Effector memory CD8-positive, alpha-beta T cell (primary cell): ENCODE data around the gene DAG1.
"Not testable (repeated sequence)": the region's sequence is repeated elsewhere in the genome, so short reads cannot be mapped to it uniquely, and the experiment has no call there.

Experiments used
- ATAC-seq: fragments of 150-1000 bp; cut with Tn5 transposase; replicated peaks from 2 replicates; pipeline ENCODE4 v1.10.0; 2021; ENCODE audit warnings: mild to moderate bottlenecking, moderate library complexity
- DNase-seq, 3 experiments: peaks; one replicate each; pipeline ENCODE4 v3.0.0; 2021
- H3K27ac Mint-ChIP-seq, 2 donors: one replicate each; pipeline ENCODE4 v1.8.0; 2022; ENCODE audit warnings: mild to moderate bottlenecking in 2 of 2, mixed read lengths in 2 of 2, moderate library complexity in 2 of 2
- H3K27me3 Mint-ChIP-seq, 2 donors: one replicate each; pipeline ENCODE4 v1.8.0; 2022; ENCODE audit warnings: mixed read lengths in 2 of 2
- H3K36me3 Mint-ChIP-seq: one replicate; pipeline ENCODE4 v1.8.0; 2022; ENCODE audit warnings: mild to moderate bottlenecking, moderate library complexity, mixed read lengths; ENCODE audit not compliant: insufficient read depth
- H3K4me1 Mint-ChIP-seq, 2 donors: one replicate each; pipeline ENCODE4 v1.8.0; 2022; ENCODE audit warnings: low read depth in 2 of 2, mixed read lengths in 2 of 2
- H3K4me3 Mint-ChIP-seq, 2 donors: one replicate each; pipeline ENCODE4 v1.8.0; 2022; ENCODE audit warnings: mild to moderate bottlenecking in 2 of 2, mixed read lengths in 2 of 2, moderate library complexity in 2 of 2
- H3K9me3 Mint-ChIP-seq, 2 donors: one replicate each; pipeline ENCODE4 v1.8.0; 2022; ENCODE audit warnings: mixed read lengths in 2 of 2

Gene DAG1

DNA sequence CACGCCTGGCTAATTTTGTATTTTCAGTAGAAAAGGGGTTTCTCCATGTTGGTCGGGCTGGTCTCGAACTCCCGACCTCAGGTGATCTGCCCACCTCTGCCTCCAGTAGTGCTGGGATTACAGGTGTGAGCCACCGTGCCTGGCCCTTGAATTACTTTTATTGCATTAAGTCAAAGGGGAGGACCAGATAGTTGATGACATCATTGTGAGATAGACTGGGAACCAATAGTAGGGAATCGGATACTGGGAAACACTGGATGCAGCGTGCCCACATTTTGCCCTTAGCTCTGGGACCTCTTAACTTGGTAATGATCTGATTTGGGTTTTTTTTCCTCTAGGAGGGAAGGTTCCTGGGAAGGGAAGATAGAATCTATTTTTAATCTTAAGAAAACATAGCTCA is 19.2 kb downstream of the DAG1 start:
- peaks cover 36% of the 10 kb centered on the region for H3K36me3 Mint-ChIP-seq
- no peak for ATAC-seq
- no peak for DNase-seq
- no peak overlapping the region for H3K4me3 Mint-ChIP-seq
- peaks cover 2 to 17% of the 10 kb centered on the region in 2 donors for H3K4me1 Mint-ChIP-seq
- H3K9me3 Mint-ChIP-seq: no peaks in the 10 kb centered on the region
- H3K27me3 Mint-ChIP-seq: no peaks in the 10 kb centered on the region
- H3K27ac Mint-ChIP-seq: no peak overlapping the region

DNA sequence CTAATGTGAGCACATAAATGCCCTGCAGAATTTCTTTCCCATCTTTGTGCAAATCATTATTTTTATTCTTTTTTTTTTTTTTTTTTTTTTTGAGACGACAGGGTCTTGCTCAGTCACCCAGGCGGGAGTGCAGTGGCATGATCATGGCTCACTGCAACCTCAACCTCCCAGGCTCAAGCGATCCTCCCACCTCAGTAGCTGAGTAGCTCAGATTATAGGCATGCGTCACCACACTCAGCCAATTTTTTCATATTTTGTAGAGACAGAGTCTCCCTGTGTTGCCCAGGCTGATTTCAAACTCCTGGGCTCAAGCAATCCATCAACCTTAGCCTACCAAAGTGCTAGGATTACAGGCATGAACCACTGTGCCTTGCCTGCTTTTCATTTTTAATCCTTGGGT is 22.9 kb downstream of the DAG1 start:
- no peak for DNase-seq
- Mint-ChIP-seq H3K4me3 (no peak overlapping the region), H3K27ac (no peak overlapping the region), H3K4me1 (peaks cover 3 to 14% of the 10 kb centered on the region in 2 donors), H3K36me3 (peaks cover 30% of the 10 kb centered on the region), H3K9me3 (no peaks in the 10 kb centered on the region), H3K27me3 (no peaks in the 10 kb centered on the region)
- no peak for ATAC-seq

DNA sequence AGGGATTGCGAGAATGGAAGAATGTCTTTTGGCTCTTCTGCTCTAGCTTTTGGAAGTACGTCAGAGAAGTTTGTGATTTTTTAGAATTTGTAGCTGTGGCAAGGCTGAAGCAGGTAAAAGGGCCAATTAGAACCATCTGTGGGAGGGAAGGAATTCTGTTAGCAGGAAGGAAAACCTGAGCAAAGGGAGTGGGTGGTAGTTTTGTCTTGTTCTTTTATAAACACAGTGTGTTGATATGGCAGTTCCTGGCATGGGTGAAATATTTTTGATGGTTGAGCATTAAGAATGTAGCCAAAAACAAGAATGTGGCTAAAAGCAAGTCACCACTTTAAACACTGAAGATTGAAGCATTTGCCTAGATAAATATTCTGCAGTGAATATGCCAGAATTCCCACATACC is 23.8 kb downstream of the DAG1 start:
- no peak for ATAC-seq
- Mint-ChIP-seq H3K36me3 (peaks cover 23% of the 10 kb centered on the region), H3K27me3 (no peaks in the 10 kb centered on the region), H3K4me3 (no peak overlapping the region), H3K9me3 (no peaks in the 10 kb centered on the region), H3K27ac (no peak overlapping the region), H3K4me1 (peaks cover 5 to 12% of the 10 kb centered on the region in 2 donors)
- no peak for DNase-seq

DNA sequence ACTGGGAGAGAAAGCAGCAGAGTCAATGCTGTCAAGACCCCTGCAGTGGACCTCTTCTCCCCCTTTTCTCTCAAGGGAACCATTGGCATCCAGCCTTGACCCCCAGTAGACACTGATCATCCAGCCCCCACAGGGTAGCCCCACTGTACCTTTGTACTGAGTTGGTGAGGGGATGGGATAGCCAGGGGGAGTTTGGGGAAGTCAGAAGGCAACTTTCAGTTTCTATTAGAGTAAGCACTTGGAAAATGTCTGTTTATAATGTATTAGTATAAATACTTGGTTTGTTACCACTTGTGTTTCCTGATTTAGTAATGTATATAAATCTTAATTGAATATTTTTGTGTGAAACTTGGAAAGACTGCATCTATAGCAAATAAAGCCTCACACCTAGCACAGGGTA is 25.0 kb downstream of the DAG1 start:
- Mint-ChIP-seq H3K27me3 (no peaks in the 10 kb centered on the region), H3K27ac (no peak overlapping the region), H3K9me3 (no peaks in the 10 kb centered on the region), H3K36me3 (peaks cover 16% of the 10 kb centered on the region), H3K4me1 (peaks cover 3 to 12% of the 10 kb centered on the region in 2 donors), H3K4me3 (no peak overlapping the region)
- DNase-seq (no peak), ATAC-seq (no peak)

DNA sequence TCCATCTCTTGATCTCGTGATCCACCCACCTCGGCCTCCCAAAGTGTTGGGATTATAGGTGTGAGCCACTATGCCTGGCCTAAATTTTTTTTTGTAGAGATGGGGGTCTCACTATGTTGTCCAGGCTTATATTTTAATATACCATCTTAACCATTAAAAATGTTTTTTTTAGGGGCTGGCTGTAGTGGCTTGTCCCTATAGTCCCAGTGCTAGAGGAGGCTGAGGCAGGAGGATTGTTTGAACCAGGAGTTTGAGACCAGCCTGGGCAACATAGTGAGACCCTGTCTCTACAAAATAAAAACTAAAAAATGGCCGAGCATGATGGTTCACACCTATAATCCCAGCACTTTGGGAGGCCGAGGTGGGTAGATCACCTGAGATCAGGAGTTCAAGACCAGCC is 26.8 kb downstream of the DAG1 start:
- H3K36me3 Mint-ChIP-seq: peaks cover 12% of the 10 kb centered on the region
- H3K4me3 Mint-ChIP-seq, DNase-seq, H3K27me3 Mint-ChIP-seq, H3K9me3 Mint-ChIP-seq, ATAC-seq, H3K27ac Mint-ChIP-seq: not testable (repeated sequence)
- peaks cover 11 to 26% of the 10 kb centered on the region in 2 donors for H3K4me1 Mint-ChIP-seq

DNA sequence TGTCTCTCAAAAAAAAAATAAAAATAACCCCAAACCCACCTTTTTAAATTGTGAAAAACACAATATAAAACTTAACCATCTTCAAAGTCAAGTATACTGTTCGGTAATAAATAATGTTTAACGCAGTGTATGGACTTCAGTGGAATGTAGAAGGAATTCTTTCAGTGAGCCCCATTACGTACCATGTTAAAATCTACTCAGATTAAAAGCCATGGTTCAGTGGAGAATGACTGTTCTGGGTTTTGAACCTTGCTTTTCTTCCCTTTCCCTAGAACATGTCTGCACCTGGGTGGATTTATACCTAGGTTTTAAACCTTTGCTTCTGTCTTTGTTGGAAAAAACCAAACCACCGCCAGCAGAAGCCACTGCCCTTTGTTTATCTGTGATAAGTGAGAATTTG is 27.5 kb downstream of the DAG1 start:
- Mint-ChIP-seq H3K36me3 (peaks cover 12% of the 10 kb centered on the region), H3K4me1 (peaks cover 17 to 29% of the 10 kb centered on the region in 2 donors), H3K4me3 (no peak overlapping the region), H3K27me3 (no peaks in the 10 kb centered on the region), H3K27ac (no peak overlapping the region), H3K9me3 (no peaks in the 10 kb centered on the region)
- no peak for DNase-seq
- no peak for ATAC-seq

DNA sequence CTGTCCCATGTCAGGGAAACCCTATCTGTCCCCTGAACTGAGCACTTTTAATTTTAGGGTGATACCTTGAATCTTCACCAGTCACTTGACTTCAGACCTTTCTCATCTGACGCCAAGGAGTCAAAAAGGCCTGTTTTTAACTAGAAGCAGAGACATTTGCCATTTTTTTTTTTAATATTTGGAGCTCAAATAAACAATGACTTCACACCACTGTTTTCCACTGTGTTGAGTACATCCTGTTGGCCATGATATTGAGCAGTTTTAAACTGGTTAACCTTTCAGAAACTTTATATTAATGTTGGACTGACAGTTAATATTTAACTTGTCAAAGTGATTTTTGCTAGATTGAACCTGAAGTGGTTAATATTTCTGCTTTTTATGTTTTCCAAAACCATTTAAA is 28.2 kb downstream of the DAG1 start:
- H3K27me3 Mint-ChIP-seq: no peaks in the 10 kb centered on the region

DNA sequence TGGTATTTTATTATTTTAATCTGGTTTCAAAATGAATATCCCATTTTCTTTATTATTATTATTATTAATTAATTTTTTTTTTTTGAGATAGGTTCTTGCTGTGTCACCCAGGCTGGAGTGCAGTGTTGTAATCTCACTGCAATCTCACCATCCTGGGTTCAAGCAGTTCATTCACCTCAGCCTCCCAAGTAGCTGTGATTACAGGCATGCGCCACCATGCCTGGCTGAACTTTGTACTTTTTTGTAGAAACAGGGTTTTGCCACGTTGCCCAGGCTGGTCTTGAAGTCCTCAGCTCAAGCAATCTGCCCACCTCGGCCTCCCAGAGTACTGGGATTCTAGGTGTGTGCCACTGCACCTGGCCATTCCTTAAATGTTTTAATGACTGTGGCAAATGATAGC is 28.6 kb downstream of the DAG1 start:
- Mint-ChIP-seq H3K27me3 (no peaks in the 10 kb centered on the region), H3K4me1 (peaks cover 21 to 27% of the 10 kb centered on the region in 2 donors), H3K36me3 (peaks cover 6% of the 10 kb centered on the region), H3K27ac (peak overlapping the region in 1 of 2 donors; percentile 41), H3K4me3 (no peak overlapping the region), H3K9me3 (no peaks in the 10 kb centered on the region)
- DNase-seq (no peak), ATAC-seq (no peak)

More for the DNA sequence above, 28.2 kb downstream of the DAG1 start:
- no peak overlapping the region for H3K4me3 Mint-ChIP-seq
- DNase-seq (no peak), ATAC-seq (no peak)
- H3K9me3 Mint-ChIP-seq: no peaks in the 10 kb centered on the region
- no peak overlapping the region for H3K27ac Mint-ChIP-seq
- peaks cover 18 to 31% of the 10 kb centered on the region in 2 donors for H3K4me1 Mint-ChIP-seq
- H3K36me3 Mint-ChIP-seq: peaks cover 7% of the 10 kb centered on the region

DNA sequence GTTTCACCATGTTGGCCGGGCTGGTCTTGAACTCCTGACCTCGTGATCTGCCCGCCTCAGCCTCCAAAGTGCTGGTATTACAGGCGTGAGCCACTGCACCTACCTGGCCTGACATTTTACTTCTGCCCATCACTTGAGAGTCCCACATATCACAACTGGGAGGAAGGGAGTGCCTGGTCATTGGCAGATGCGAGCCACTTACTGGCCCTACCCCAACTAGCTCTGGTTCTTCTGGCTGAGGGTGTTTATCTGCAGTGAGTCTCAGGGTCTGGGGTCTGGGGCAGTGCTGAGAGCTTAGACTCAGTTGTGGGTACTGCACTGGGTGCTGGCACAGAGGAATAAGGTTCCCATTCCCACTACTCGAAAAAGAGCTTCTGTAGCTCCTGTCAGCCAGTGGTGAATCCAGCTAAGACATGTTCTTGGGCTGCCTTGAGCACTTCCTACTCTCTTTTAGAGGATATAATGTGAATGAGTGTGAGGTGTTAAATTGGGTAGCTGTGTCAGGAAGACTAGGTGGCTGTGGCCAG is 30.2 kb downstream of the DAG1 start:
- H3K9me3 Mint-ChIP-seq: no peaks in the 10 kb centered on the region
- DNase-seq (no peak), ATAC-seq (no peak)
- H3K4me1 Mint-ChIP-seq: peaks cover 21 to 24% of the 10 kb centered on the region in 2 donors
- peak overlapping the region; percentile 62 to 84 for H3K27ac Mint-ChIP-seq
- H3K27me3 Mint-ChIP-seq: no peaks in the 10 kb centered on the region
- peaks cover 6% of the 10 kb centered on the region for H3K36me3 Mint-ChIP-seq
- no peak overlapping the region for H3K4me3 Mint-ChIP-seq

DNA sequence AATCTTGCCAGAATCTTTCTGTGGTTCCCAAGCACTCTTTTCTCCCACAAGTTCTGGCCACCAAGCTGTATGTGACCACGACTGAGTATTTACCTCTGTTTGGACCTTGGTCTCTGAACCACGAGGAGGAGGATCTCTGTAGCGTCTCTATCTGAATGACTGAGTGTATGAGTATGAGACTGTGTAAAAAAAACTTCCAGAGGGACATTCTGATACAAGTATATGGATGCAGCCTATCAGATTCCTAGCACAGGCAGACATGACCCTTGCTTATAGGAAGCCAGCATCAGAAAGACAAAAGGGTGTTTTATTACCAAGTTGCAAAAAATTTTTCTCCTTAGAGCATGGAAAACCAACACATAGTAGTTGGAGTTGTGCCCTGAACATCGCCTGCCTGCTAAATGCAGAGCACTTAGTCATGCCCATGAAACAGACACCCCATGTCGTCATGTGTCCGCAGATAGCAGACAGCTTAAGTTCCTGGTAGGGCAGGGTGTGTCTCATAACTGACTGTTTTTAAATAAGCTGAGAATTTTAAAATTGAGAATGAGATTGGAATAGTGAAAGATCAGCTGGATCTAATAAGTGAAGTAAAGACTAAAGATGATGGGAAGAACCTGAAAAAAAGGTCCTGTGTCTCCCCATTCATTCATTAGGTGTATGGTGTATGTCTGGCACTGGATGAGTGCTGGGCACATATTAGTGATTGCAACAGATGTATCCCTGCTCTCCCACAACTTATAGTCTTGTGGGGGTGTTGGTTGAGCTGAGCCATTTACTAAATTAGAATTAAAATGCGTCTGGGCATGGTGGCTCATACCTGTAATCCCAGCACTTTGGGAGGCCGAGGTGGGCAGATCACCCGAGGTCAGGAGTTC is 30.9 kb downstream of the DAG1 start:
- H3K27ac Mint-ChIP-seq: peak overlapping the region in 1 of 2 donors; percentile 62
- H3K4me1 Mint-ChIP-seq: peaks cover 21 to 24% of the 10 kb centered on the region in 2 donors
- H3K36me3 Mint-ChIP-seq: peaks cover 6% of the 10 kb centered on the region
- H3K27me3 Mint-ChIP-seq: no peaks in the 10 kb centered on the region
- no peak for ATAC-seq
- H3K9me3 Mint-ChIP-seq: no peaks in the 10 kb centered on the region
- H3K4me3 Mint-ChIP-seq: no peak overlapping the region
- DNase-seq: no peak

DNA sequence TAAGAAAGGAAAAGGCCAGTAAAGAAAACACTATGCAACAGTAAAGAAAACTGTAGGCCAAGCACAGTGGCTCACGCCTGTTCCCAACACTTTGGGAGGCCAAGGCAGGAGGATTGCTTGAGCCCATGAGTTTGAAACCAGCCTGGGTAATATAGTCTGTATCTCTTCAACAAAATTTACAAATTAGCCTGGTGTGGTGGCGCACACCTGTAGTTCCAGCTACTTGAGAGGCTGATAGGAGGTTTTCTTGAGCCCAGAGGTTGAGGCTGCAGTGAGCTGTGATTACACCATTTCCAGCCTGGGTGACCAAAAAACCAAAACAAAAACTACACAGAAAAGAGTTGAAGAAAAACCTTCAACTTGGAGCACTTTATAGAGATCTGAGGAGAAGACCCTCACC is 31.8 kb downstream of the DAG1 start:
- H3K4me3 Mint-ChIP-seq: no peak overlapping the region
- H3K27ac Mint-ChIP-seq: peak overlapping the region in 1 of 2 donors; percentile 62
- ATAC-seq: no peak
- DNase-seq: no peak
- H3K36me3 Mint-ChIP-seq: peaks cover 2% of the 10 kb centered on the region
- no peaks in the 10 kb centered on the region for H3K27me3 Mint-ChIP-seq
- no peaks in the 10 kb centered on the region for H3K9me3 Mint-ChIP-seq
- H3K4me1 Mint-ChIP-seq: peaks cover 21 to 24% of the 10 kb centered on the region in 2 donors

DNA sequence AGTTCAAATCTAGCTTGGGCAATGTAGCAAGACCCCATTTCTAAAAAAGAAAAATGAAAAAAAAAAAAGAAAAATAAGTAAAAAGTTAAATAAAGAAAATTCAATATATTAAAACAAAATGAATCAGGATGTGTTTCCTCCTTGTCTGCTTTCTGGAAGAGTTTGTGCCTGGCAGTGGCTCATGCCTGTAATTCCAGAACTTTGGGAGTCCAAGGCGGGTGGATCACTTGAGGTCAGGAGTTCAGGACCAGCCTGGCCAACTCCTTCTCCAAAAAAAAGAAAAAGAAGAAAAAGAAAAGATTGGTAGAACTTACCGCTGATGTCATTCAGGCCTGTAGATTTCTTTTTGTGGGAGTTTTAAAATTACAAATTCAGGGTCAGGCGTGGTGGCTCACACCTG is 36.8 kb downstream of the DAG1 start:
- Mint-ChIP-seq H3K4me3 (no peak overlapping the region), H3K4me1 (peaks cover 17 to 20% of the 10 kb centered on the region in 2 donors), H3K36me3 (peaks cover 14% of the 10 kb centered on the region), H3K27me3 (no peaks in the 10 kb centered on the region), H3K27ac (peak overlapping the region in 1 of 2 donors; percentile 23), H3K9me3 (no peaks in the 10 kb centered on the region)
- ATAC-seq (no peak), DNase-seq (no peak)

DNA sequence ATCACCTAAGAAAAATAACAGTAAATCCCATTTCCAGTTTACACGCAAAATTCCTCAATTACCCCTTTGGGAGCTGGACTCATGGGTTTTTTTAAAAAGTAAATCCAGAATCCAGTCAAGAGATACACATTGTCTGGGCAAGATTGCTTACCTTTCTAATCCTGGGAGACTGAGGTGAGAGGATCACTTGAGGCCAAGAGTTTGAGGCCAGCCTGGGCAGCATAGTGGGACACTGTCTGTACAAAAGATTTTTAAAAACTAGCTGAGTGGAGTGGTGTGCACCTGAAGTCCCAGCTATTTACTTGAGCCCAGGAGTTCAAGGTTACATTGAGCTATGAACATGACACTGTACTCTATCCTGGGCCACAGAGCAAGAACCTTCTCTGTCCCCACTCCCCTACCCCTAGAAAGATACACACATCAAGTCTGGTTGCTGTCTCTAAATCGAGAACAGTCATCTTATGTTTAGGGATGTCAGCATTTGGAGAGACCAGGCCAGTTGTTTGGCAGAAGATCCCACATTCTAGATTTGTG is 39.0 kb downstream of the DAG1 start:
- no peak for DNase-seq
- Mint-ChIP-seq H3K27ac (peak overlapping the region in 1 of 2 donors; percentile 29), H3K9me3 (no peaks in the 10 kb centered on the region), H3K4me3 (no peak overlapping the region), H3K27me3 (no peaks in the 10 kb centered on the region), H3K36me3 (peaks cover 23% of the 10 kb centered on the region), H3K4me1 (peaks cover 9 to 13% of the 10 kb centered on the region in 2 donors)
- ATAC-seq: no peak

DNA sequence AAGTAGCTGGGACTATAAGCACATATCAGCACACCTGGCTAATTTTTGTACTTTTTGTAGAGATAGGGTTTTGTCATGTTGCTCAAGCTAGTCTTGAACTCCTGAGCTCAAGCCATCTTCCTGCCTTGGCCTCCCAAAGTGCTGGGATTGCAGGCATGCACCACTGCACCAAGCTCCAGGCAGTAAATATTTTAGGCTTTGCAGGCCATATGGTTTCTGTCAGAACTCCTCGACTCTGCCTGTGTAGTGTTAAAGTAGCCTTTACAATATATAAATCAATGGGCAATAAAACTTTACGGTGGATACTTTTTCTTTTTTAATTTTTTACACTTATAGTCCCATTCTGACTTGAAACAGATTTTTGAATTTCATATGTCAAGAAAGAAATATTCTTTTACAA is 41.6 kb downstream of the DAG1 start:
- DNase-seq (no peak), ATAC-seq (no peak)
- H3K36me3 Mint-ChIP-seq: peaks cover 31% of the 10 kb centered on the region
- H3K9me3 Mint-ChIP-seq: no peaks in the 10 kb centered on the region
- H3K4me1 Mint-ChIP-seq: peaks cover 9 to 20% of the 10 kb centered on the region in 2 donors
- no peak overlapping the region for H3K27ac Mint-ChIP-seq
- no peak overlapping the region for H3K4me3 Mint-ChIP-seq
- H3K27me3 Mint-ChIP-seq: no peaks in the 10 kb centered on the region
